HG03558 (cell line): ENCODE measurements around the gene KDM2B.

Experiments used
- ATAC-seq: cut with Tn5 transposase; IDR thresholded peaks from one replicate; pipeline ENCODE4 v1.9.1; 2021; ENCODE audit warnings: moderate number of reproducible peaks; ENCODE audit not compliant: unreplicated experiment; ENCODE audit errors: extremely low read depth

The KDM2B gene

GRCh38 chr12:121532503-121533393 lies 48.1 kb downstream of the KDM2B start:
- ATAC-seq: no peak

DNA sequence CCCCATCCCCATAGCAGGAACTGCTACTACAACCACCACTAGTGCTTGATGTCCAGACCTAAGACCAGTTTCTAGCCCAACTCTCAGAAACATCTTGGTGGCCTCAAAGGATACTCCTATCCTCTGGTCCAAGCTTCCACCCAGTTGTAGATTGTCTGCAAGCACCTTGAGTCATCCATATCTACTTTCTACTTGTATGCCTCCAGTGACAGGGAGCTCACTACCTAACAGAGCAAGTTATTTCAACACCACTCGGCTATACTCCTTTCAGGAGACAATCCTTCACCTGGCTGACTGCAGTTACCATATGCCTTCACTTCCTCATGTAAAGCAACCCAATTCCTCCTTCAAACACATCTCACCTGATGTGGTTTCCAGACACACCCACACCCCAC lies 49.5 kb downstream of the KDM2B start:
- no peak for ATAC-seq

DNA sequence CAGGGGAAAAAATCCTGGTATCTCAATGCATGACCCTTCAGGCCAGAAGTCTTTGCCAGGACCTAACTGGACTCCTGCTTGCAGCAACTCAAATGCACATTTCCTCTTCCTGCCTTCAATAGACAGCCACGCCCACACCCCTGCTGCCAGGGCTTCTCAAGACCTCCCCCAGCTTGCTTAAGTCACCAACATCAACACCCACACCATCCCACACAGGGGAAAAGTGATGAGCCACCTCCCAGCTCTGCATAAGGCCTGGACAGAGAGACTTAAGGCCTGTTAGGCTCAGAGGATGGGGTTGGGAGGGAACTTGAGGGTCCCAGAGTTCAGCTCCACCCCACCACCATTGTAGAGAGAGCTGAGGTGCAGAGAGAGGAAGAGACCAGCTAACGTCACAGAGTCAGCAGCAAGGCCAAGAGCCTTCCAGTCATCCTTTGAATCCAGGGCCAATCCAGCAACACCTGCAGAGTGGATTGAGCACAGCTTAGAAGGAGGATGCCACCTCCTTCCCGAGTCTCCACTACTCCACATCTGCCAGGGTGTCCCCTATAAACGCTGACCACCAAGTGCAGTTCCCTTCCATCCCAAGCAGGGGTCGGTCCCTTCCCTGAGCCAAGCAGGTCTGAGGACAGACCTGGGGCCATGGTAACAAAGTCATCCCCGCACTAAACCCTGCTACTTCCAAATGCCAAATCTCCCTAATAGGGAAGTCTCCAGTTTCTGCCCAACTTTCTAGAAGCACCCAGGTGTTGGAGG lies 50.0 kb downstream of the KDM2B start:
- no peak for ATAC-seq

DNA sequence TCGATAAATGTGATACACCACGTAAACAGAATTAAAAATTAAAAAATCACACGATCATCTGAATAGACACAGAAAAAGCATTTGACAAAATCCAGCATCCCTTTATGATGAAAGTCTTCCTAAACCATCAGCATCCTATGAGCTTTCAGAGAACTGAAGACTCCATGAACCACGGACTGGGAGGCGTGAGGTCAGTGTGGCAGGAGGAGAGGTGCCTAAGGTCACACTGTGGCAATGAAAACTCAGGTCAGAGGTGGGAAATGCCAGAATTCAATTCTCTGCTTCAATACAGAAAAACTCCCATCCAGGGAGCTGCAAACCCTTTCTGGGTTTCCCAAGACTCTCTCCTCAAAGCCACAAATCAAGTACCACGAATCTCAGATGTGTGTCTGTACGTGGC lies 51.6 kb downstream of the KDM2B start:
- ATAC-seq: no peak

DNA sequence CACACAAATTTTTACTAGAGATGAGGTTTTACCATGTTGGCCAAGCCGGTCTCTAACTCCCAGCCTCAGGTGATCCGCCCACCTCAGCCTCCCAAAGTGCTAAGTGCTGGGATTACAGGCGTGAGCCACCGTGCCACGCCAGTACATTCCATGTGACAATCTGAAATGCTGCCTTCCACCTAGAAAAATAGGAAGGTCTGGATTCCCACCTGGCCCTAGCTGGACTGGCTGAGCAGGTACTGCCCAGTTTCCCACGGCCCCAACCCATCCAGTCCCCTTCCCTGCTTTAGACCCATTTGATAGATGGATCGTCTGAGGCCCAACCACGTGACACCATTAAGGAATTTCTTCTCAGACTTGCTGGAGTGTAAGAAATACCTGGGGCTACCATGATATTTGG lies 55.4 kb downstream of the KDM2B start:
- ATAC-seq: no peak

- no peak for ATAC-seq
Measured at GRCh38 chr12:121524196-121524916, 56.5 kb downstream of the KDM2B start.

GRCh38 chr12:121523741-121524140 lies 57.1 kb downstream of the KDM2B start:
- ATAC-seq: no peak

DNA sequence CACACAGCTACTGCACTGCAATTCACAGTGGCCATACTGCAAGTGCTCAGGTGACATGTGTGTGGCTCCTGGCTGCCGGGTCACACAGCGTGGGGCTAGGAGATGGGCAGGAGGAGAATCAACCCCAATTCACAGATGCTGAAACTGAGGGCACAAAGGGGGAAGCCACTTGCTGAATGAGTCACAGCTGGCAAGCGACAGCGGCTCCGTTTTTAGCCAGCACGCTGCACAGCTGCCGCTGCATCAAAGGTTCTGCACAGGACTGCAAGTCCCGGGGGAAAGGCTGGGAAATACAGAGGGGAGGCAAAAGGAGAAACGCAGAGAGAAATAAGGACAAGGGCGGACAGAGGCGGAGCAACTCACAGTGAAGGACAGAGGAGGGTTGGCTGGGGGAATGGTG lies 57.9 kb downstream of the KDM2B start:
- no peak for ATAC-seq

GRCh38 chr12:121520586-121521086 lies 60.2 kb downstream of the KDM2B start:
- ATAC-seq: no peak

DNA sequence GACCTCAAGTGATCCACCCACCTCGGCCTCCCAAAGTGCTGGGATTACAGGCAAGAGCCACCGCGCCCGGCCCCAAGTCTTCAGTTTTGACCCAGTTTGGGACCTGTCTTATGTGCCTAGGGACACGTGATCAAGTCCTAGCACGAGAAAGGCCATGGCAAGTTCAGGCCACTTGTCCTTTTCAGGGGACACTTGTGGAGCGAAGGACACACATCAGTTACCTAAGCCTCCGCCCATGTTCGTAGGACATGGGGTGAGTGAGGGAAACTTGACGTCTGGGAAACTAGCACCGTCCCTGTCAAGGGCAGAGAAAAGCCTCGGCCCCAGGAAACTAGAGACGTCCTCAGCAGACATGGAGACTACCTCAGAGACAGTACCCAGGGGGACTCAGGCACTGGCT lies 60.7 kb downstream of the KDM2B start:
- no peak for ATAC-seq

DNA sequence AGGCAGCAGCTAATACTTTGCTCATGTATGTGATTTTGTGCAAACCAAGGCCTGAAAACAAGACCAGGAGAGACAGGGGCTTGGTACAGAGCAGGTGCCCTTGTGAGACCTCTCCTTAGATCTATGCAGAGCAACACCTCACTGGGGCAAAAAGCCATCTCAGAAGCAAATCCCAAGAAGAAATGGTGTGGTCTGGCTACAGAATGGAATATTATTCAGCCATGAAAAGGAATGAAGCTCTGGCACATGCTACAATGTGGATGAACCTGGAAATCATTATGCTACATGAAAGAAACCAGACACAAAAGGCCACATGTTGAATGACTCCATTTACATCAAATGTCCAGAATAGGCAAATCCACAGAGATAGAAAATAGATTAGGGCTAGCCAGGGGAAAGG lies 61.6 kb downstream of the KDM2B start:
- no peak for ATAC-seq

- ATAC-seq: no peak
Measured at GRCh38 chr12:121518656-121519055, 62.2 kb downstream of the KDM2B start.

- ATAC-seq: no peak
Measured at GRCh38 chr12:121516437-121517011, 64.3 kb downstream of the KDM2B start.

- no peak for ATAC-seq
Measured at GRCh38 chr12:121515615-121516014, 65.2 kb downstream of the KDM2B start.

DNA sequence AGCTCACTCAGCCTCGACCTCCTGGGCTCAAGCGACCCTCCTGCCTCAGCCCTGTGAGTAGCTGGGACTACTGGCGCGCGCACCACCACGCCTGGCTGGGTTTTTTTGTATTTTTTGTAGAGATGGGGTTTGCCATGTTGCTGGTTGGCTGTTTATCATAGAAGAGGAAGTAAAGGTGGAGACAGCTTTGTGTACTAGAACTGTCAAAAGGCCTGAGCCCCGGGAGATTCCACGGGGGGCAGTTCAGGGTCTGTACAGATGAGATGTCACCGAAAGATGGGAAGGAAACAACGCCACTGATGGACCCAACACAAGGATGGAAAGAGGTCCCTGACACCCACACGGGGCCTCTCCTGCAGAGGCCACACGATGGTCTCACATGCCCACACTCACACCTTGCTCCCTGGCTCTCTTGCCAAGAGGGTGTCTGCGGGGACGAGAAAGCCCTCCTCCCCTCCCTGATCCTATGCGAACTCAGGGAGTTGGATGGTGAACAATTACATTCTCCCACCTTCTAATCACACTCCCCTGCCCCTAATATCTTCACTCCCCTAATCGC lies 66.6 kb downstream of the KDM2B start:
- ATAC-seq: no peak

DNA sequence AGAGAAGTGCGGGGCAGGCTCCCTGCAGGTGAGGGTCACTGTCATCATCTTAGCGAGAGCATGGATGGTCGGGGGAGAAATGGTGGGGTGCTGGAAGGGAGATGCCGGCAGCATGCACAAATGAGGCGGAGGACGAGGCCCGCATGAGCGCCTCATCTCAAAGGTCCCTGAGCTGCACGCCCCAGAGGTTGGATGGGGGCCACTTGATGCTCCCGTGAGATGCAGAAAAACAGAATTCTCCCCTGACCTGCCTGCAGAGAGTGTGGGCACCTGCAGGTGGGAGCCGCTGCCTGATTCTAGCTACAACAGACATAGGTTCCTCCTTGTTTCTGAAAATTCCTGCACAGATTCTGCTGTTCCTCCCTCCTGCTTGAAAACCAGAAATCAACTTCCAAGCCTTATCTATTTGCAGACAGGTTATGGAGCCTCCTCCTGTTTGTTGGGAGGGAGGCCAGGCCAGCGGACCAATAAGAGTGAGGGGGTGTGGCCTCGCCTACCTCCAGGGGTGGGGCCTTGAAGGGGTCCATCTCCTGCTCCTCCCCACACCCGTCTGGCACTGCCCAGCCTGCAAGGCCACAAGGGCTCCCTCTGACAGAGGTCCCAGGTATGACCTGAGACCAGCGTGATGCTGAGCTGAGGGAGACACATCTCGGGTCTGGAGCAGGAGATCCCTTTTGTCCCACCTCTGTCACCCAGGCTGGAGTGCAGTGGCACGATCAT lies 67.2 kb downstream of the KDM2B start:
- no peak for ATAC-seq

DNA sequence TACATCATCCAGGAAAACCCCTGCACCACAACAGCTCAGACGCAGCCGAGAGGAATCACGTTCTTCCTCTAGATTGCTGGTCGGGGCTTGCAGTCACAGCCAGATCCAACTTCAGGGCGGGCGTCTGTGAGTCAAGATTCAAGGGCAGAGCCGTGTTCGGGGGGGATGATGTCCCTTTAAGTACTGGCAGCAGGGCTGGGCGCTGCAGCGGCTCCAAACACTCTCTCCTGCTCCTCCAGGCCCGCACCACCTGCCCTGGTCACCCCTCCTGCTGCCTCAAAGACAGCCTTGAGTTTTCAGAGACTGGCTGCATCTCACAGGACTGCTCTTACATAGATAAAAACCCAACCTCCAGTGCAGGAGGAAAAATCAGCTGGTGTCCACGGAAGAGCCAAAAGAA lies 68.3 kb downstream of the KDM2B start:
- ATAC-seq: no peak

GRCh38 chr12:121511916-121512315 lies 68.9 kb downstream of the KDM2B start:
- ATAC-seq: no peak

GRCh38 chr12:121509339-121509738 lies 71.5 kb downstream of the KDM2B start:
- ATAC-seq: no peak
